Loucy (cell line): ENCODE data around the gene KANK2.

Experiments used
- H2AFZ ChIP-seq: fragments of 200-600 bp; sonication (generic); 2 replicates; pipeline ENCODE4 v1.6.0; 2016; ENCODE audit warnings: antibody characterized with exemption, mild to moderate bottlenecking, low read length, moderate library complexity
- H3F3A ChIP-seq: fragments of 200-600 bp; 2 replicates; pipeline ENCODE4 v1.6.0; 2016; ENCODE audit warnings: antibody characterized with exemption, low read depth, mild to moderate bottlenecking
- H3K27me3 ChIP-seq: fragments of 200-600 bp; sonication (generic); 2 replicates; pipeline ENCODE4 v1.6.1; 2014; ENCODE audit warnings: low read length, mild to moderate bottlenecking; ENCODE audit not compliant: insufficient read depth, poor library complexity, severe bottlenecking
- H3K36me3 ChIP-seq: fragments of 200-600 bp; sonication (generic); 2 replicates; pipeline ENCODE4 v1.6.1; 2016; ENCODE audit warnings: low read length; ENCODE audit not compliant: insufficient read depth
- H3K4me1 ChIP-seq: fragments of 200-600 bp; sonication (generic); 2 replicates; pipeline ENCODE4 v1.5.1; 2014; ENCODE audit warnings: low read length, mild to moderate bottlenecking; ENCODE audit not compliant: insufficient read depth, poor library complexity, severe bottlenecking
- H3K4me2 ChIP-seq: fragments of 200-600 bp; sonication (generic); 2 replicates; pipeline ENCODE4 v1.6.0; 2014; ENCODE audit warnings: antibody characterized with exemption, low read length, low read depth, mild to moderate bottlenecking; ENCODE audit not compliant: poor library complexity, severe bottlenecking
- H3K4me3 ChIP-seq: fragments of 200-600 bp; sonication (generic); 2 replicates; pipeline ENCODE4 v1.5.1; 2014; ENCODE audit warnings: low read length, mild to moderate bottlenecking, mixed read lengths; ENCODE audit not compliant: poor library complexity, severe bottlenecking
- H3K79me2 ChIP-seq: fragments of 200-600 bp; sonication (generic); 2 replicates; pipeline ENCODE4 v1.6.1; 2014; ENCODE audit warnings: low read length; ENCODE audit not compliant: insufficient read depth
- H3K9ac ChIP-seq: fragments of 200-600 bp; sonication (generic); 2 replicates; pipeline ENCODE4 v1.6.0; 2014; ENCODE audit warnings: mild to moderate bottlenecking, low read depth, low read length, moderate library complexity; ENCODE audit not compliant: poor library complexity, severe bottlenecking
- H3K9me2 ChIP-seq: fragments of 200-600 bp; sonication (generic); replicated peaks from 2 replicates; pipeline ENCODE4 v1.6.1; 2016; ENCODE audit warnings: low read depth, low read length, mixed read lengths
- H3K9me3 ChIP-seq: fragments of 200-600 bp; sonication (generic); 2 replicates; pipeline ENCODE4 v1.6.1; 2014; ENCODE audit warnings: mild to moderate bottlenecking, antibody characterized with exemption, low read length, low read depth; ENCODE audit not compliant: insufficient read depth
- H4K20me1 ChIP-seq: fragments of 200-600 bp; sonication (generic); 2 replicates; pipeline ENCODE4 v1.6.0; 2014; ENCODE audit warnings: antibody characterized with exemption, low read length, mild to moderate bottlenecking; ENCODE audit not compliant: insufficient read depth, poor library complexity, severe bottlenecking
- CTCF ChIP-seq: fragments of 200-600 bp; sonication (generic); conservative IDR thresholded peaks from 2 replicates; pipeline ENCODE4 v1.5.1; 2014; ENCODE audit warnings: mild to moderate bottlenecking, antibody characterized with exemption, low read length
- EZH2phosphoT487 ChIP-seq: fragments of 200-600 bp; IDR thresholded peaks from 2 replicates; pipeline ENCODE4 v1.6.1; 2018; ENCODE audit warnings: antibody characterized with exemption, mild to moderate bottlenecking, moderate library complexity, borderline replicate concordance

Gene KANK2

GRCh38 chr19:11234486-11235075 lies 37.2 kb upstream of the KANK2 start:
- H3K36me3 ChIP-seq, result no peaks in the 10 kb centered on the region
- H3K9me3 ChIP-seq, result no peaks in the 10 kb centered on the region
- no peaks in the 10 kb centered on the region for H4K20me1 ChIP-seq
- H3K4me3 ChIP-seq, result no peak overlapping the region
- H3K9ac ChIP-seq, result no peak overlapping the region
- no peaks in the 10 kb centered on the region for H3K27me3 ChIP-seq
- no peak overlapping the region for H2AFZ ChIP-seq
- H3F3A ChIP-seq, result no peaks in the 10 kb centered on the region
- TF ChIP-seq EZH2phosphoT487 (no peak), CTCF (0 out of 2 replicates have a peak, but pooled peaks have one; percentile 17)
- no peaks in the 10 kb centered on the region for H3K9me2 ChIP-seq
- H3K4me2 ChIP-seq, result no peak overlapping the region
- no peaks in the 10 kb centered on the region for H3K4me1 ChIP-seq
- H3K79me2 ChIP-seq, result no peaks in the 10 kb centered on the region

- H3K27me3 ChIP-seq, result no peaks in the 10 kb centered on the region
- no peak overlapping the region for H3K4me3 ChIP-seq
- no peaks in the 10 kb centered on the region for H3K4me1 ChIP-seq
- H3K79me2 ChIP-seq, result no peaks in the 10 kb centered on the region
- H3K36me3 ChIP-seq, result no peaks in the 10 kb centered on the region
- H3K9me2 ChIP-seq, result no peaks in the 10 kb centered on the region
- H3K4me2 ChIP-seq, result no peak overlapping the region
- H3F3A ChIP-seq, result no peaks in the 10 kb centered on the region
- no peak overlapping the region for H2AFZ ChIP-seq
- H4K20me1 ChIP-seq, result no peaks in the 10 kb centered on the region
- H3K9ac ChIP-seq, result no peak overlapping the region
- TF ChIP-seq CTCF, result no peak
- no peak for TF ChIP-seq EZH2phosphoT487
- H3K9me3 ChIP-seq, result no peaks in the 10 kb centered on the region
Measured at GRCh38 chr19:11233073-11233472, 35.7 kb upstream of the KANK2 start.

DNA sequence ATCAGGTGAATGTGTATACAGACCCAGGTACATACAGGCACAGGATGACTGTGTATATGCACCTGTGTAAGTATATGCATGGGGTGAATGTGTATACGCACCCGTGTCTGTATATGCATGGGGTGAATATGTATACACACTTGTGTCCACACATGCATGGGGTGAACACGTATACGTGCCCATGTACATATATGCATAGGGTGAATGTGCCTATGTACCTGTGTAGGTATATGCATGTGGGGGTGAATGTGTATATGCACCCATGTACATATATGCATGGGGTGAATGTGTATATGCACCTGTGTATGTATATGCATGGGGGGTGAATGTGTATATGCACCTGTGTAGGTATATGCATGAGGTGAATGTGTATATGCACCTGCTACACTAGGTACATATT lies 35.2 kb upstream of the KANK2 start:
- H3K27me3 ChIP-seq, result no peaks in the 10 kb centered on the region
- H3F3A ChIP-seq, result no peaks in the 10 kb centered on the region
- no peak for TF ChIP-seq CTCF
- no peaks in the 10 kb centered on the region for H3K9me2 ChIP-seq
- no peak overlapping the region for H3K4me2 ChIP-seq
- H3K4me1 ChIP-seq, result no peaks in the 10 kb centered on the region
- no peaks in the 10 kb centered on the region for H3K9me3 ChIP-seq
- no peaks in the 10 kb centered on the region for H3K36me3 ChIP-seq
- no peak overlapping the region for H3K9ac ChIP-seq
- no peak overlapping the region for H3K4me3 ChIP-seq
- H4K20me1 ChIP-seq, result no peaks in the 10 kb centered on the region
- no peak overlapping the region for H2AFZ ChIP-seq
- no peaks in the 10 kb centered on the region for H3K79me2 ChIP-seq
